SH-SY5Y (cell line): ENCODE results near the gene CUEDC1.
A peak's percentile ranks its signal among the peaks of the same experiment; 100 is the strongest.

Experiments used
- GATA2 ChIP-seq: IDR thresholded peaks from 2 replicates; pipeline ENCODE4 v1.6.1; 2011; ENCODE audit warnings: mild to moderate bottlenecking, low read depth, low read length
- GATA3 ChIP-seq: IDR thresholded peaks from 2 replicates; pipeline ENCODE4 v1.6.1; 2011; ENCODE audit warnings: low read depth, mild to moderate bottlenecking, low read length, moderate library complexity

The CUEDC1 gene

GRCh38 chr17:57925361-57925990 is 29.7 kb downstream of the CUEDC1 start:
- TF ChIP-seq GATA2 (no peak; the same call in 1 of the 2 replicates), GATA3 (no peak)

GRCh38 chr17:57924677-57925076 is 30.5 kb downstream of the CUEDC1 start:
- TF ChIP-seq GATA2, result no peak
- no peak for TF ChIP-seq GATA3

- TF ChIP-seq GATA2 (no peak), GATA3 (no peak)
Observed at GRCh38 chr17:57923182-57923872, 31.9 kb downstream of the CUEDC1 start.

GRCh38 chr17:57920916-57921703 is 34.1 kb downstream of the CUEDC1 start:
- no peak for TF ChIP-seq GATA3
- no peak for TF ChIP-seq GATA2

GRCh38 chr17:57919918-57920317 is 35.3 kb downstream of the CUEDC1 start:
- TF ChIP-seq GATA2 (no peak), GATA3 (no peak)

GRCh38 chr17:57918017-57918895 is 37.0 kb downstream of the CUEDC1 start:
- TF ChIP-seq GATA2 (no peak), GATA3 (no peak)

- no peak for TF ChIP-seq GATA2
- TF ChIP-seq GATA3, result no peak
Observed at GRCh38 chr17:57916925-57917858, 38.0 kb downstream of the CUEDC1 start.

- TF ChIP-seq GATA3 (no peak), GATA2 (peak; percentile 64; the same call in 1 of the 2 replicates)
Observed at GRCh38 chr17:57915985-57916757, 39.0 kb downstream of the CUEDC1 start.

GRCh38 chr17:57915544-57915943 is 39.7 kb downstream of the CUEDC1 start:
- TF ChIP-seq GATA3 (no peak), GATA2 (no peak)

- no peak for TF ChIP-seq GATA3
- no peak for TF ChIP-seq GATA2
Observed at GRCh38 chr17:57914273-57915142, 40.7 kb downstream of the CUEDC1 start.

GRCh38 chr17:57913575-57914272 is 41.5 kb downstream of the CUEDC1 start:
- no peak for TF ChIP-seq GATA3
- no peak for TF ChIP-seq GATA2
